Measurements from ENCODE around the gene CWC15. TPM values are rescaled to one million over a fixed set of nuclear protein-coding genes. Genes with fewer than 3 reads are reported as not detected.

Gene CWC15
- total and polyA plus RNA-seq, 10 of the 15 experiments (the other 5 are each of a cell fraction or from before 2014, with no cell fraction given), result 43.3 to 142 (median 75.1) TPM

DNA sequence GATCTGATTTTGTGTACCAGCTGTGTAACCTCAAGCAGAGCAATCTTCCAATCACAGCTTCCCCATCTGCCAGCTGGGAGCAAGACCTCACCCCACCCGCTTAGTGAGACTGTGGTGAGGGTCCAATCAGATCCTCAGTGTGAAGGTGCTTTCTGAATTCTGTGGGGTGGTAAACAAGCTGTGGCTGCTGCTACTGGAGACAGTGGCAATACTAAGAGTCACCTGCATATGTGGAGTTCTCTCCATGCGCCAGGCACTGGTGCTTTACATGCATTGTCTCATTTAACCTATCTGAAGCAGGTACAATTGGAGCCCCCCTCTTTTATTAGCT lies 50.4 kb downstream of the CWC15 start:
- ChIA-PET RAD21 (ENCODE audit: unreplicated experiment) (no interaction called here), SMC1A (ENCODE audit: uncharacterized antibody, unreplicated experiment) (no interaction called here), POLR2A (no interaction called here), CTCF (no interaction called here)
- no peaks in the 10 kb centered on the region for H4K20me1 ChIP-seq (ENCODE audit: control insufficient read depth, insufficient read depth)
- in situ Hi-C loops (cut with MboI), result no loop called here
- H3K27ac ChIP-seq (ENCODE audit: control insufficient read depth, insufficient read depth), result no peak overlapping the region
- WGBS (ENCODE audit: insufficient coverage, insufficient replicate concordance, low lambda C conversion rate, missing lambda C conversion rate), result 43% methylated on average over 2 of the region's 2 CpGs
- H3K36me3 ChIP-seq (ENCODE audit: control insufficient read depth in 2 of 2, insufficient read depth in 2 of 2, low read length in 1 of 2), result no peaks in the 10 kb centered on the region
- no peak for DNase-seq (ENCODE audit: low read depth, low spot score)
- ATAC-seq, result no peak
- BruUV-seq (replicated peaks), result no TSS peak
- H2AFZ ChIP-seq (ENCODE audit: control insufficient read depth, low read depth, low read length), result no peak overlapping the region
- no peaks in the 10 kb centered on the region for H3K4me1 ChIP-seq (ENCODE audit: control insufficient read depth, insufficient read depth, low read length)
- no peak overlapping the region for H3K4me2 ChIP-seq (ENCODE audit: control insufficient read depth, insufficient read depth)
- no peaks in the 10 kb centered on the region for H3K27me3 ChIP-seq (replicated peaks in 1 of 2; ENCODE audit: control insufficient read depth in 2 of 2, insufficient read depth in 2 of 2, low read length in 1 of 2)
- H3K79me2 ChIP-seq (ENCODE audit: control insufficient read depth, insufficient read depth, low read length), result no peaks in the 10 kb centered on the region
- H3K9me3 ChIP-seq (replicated peaks; ENCODE audit: control insufficient read depth, insufficient read depth, low read length), result no peaks in the 10 kb centered on the region; the same call in 2 of the 3 replicates
- H3K9ac ChIP-seq (ENCODE audit: control insufficient read depth, insufficient read depth, low read length), result no peak overlapping the region
- FAIRE-seq, result no peak
- intact Hi-C loops (cut with micrococcal nuclease; ENCODE audit: unreplicated experiment), result no loop called here
- H3K4me3 ChIP-seq, result no peak overlapping the region
- TF ChIP-seq, protein P1, sequence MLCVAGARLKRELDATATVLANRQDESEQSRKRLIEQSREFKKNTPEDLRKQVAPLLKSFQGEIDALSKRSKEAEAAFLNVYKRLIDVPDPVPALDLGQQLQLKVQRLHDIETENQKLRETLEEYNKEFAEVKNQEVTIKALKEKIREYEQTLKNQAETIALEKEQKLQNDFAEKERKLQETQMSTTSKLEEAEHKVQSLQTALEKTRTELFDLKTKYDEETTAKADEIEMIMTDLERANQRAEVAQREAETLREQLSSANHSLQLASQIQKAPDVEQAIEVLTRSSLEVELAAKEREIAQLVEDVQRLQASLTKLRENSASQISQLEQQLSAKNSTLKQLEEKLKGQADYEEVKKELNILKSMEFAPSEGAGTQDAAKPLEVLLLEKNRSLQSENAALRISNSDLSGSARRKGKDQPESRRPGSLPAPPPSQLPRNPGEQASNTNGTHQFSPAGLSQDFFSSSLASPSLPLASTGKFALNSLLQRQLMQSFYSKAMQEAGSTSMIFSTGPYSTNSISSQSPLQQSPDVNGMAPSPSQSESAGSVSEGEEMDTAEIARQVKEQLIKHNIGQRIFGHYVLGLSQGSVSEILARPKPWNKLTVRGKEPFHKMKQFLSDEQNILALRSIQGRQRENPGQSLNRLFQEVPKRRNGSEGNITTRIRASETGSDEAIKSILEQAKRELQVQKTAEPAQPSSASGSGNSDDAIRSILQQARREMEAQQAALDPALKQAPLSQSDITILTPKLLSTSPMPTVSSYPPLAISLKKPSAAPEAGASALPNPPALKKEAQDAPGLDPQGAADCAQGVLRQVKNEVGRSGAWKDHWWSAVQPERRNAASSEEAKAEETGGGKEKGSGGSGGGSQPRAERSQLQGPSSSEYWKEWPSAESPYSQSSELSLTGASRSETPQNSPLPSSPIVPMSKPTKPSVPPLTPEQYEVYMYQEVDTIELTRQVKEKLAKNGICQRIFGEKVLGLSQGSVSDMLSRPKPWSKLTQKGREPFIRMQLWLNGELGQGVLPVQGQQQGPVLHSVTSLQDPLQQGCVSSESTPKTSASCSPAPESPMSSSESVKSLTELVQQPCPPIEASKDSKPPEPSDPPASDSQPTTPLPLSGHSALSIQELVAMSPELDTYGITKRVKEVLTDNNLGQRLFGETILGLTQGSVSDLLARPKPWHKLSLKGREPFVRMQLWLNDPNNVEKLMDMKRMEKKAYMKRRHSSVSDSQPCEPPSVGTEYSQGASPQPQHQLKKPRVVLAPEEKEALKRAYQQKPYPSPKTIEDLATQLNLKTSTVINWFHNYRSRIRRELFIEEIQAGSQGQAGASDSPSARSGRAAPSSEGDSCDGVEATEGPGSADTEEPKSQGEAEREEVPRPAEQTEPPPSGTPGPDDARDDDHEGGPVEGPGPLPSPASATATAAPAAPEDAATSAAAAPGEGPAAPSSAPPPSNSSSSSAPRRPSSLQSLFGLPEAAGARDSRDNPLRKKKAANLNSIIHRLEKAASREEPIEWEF (IDR thresholded peaks at IDR 0.05; ENCODE audit: insufficient replicate concordance, low read depth, low read length), result no peak
- TF ChIP-seq CHD1 (IDR thresholded peaks at IDR 0.05; ENCODE audit: low read depth, low read length) (no peak), EZH2 (IDR thresholded peaks at IDR 0.05; ENCODE audit: borderline replicate concordance, control insufficient read depth, low read depth, low read length) (no peak), KLF5 (IDR thresholded peaks at IDR 0.05; ENCODE audit: partially characterized antibody) (no peak), SP1 (IDR thresholded peaks at IDR 0.05; ENCODE audit: low read depth, low read length) (no peak), YY1 (IDR thresholded peaks at IDR 0.05; ENCODE audit: low read depth, low read length) (no peak), SIN3A (IDR thresholded peaks at IDR 0.05; ENCODE audit: low read depth, low read length) (no peak), PAX5 (IDR thresholded peaks at IDR 0.05; ENCODE audit: borderline replicate concordance, low read depth, low read length) (no peak), SUZ12 (IDR thresholded peaks at IDR 0.05; ENCODE audit: unreplicated experiment) (no peak), YBX1 (IDR thresholded peaks at IDR 0.05) (no peak)
- TF ChIP-seq, protein P2, sequence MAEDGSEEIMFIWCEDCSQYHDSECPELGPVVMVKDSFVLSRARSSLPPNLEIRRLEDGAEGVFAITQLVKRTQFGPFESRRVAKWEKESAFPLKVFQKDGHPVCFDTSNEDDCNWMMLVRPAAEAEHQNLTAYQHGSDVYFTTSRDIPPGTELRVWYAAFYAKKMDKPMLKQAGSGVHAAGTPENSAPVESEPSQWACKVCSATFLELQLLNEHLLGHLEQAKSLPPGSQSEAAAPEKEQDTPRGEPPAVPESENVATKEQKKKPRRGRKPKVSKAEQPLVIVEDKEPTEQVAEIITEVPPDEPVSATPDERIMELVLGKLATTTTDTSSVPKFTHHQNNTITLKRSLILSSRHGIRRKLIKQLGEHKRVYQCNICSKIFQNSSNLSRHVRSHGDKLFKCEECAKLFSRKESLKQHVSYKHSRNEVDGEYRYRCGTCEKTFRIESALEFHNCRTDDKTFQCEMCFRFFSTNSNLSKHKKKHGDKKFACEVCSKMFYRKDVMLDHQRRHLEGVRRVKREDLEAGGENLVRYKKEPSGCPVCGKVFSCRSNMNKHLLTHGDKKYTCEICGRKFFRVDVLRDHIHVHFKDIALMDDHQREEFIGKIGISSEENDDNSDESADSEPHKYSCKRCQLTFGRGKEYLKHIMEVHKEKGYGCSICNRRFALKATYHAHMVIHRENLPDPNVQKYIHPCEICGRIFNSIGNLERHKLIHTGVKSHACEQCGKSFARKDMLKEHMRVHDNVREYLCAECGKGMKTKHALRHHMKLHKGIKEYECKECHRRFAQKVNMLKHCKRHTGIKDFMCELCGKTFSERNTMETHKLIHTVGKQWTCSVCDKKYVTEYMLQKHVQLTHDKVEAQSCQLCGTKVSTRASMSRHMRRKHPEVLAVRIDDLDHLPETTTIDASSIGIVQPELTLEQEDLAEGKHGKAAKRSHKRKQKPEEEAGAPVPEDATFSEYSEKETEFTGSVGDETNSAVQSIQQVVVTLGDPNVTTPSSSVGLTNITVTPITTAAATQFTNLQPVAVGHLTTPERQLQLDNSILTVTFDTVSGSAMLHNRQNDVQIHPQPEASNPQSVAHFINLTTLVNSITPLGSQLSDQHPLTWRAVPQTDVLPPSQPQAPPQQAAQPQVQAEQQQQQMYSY (CRISPR knock-in tag; IDR thresholded peaks at IDR 0.05), result no peak
- TF ChIP-seq, protein P3, sequence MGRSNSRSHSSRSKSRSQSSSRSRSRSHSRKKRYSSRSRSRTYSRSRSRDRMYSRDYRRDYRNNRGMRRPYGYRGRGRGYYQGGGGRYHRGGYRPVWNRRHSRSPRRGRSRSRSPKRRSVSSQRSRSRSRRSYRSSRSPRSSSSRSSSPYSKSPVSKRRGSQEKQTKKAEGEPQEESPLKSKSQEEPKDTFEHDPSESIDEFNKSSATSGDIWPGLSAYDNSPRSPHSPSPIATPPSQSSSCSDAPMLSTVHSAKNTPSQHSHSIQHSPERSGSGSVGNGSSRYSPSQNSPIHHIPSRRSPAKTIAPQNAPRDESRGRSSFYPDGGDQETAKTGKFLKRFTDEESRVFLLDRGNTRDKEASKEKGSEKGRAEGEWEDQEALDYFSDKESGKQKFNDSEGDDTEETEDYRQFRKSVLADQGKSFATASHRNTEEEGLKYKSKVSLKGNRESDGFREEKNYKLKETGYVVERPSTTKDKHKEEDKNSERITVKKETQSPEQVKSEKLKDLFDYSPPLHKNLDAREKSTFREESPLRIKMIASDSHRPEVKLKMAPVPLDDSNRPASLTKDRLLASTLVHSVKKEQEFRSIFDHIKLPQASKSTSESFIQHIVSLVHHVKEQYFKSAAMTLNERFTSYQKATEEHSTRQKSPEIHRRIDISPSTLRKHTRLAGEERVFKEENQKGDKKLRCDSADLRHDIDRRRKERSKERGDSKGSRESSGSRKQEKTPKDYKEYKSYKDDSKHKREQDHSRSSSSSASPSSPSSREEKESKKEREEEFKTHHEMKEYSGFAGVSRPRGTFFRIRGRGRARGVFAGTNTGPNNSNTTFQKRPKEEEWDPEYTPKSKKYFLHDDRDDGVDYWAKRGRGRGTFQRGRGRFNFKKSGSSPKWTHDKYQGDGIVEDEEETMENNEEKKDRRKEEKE (IDR thresholded peaks at IDR 0.05), result no peak
- TF ChIP-seq, protein P4, sequence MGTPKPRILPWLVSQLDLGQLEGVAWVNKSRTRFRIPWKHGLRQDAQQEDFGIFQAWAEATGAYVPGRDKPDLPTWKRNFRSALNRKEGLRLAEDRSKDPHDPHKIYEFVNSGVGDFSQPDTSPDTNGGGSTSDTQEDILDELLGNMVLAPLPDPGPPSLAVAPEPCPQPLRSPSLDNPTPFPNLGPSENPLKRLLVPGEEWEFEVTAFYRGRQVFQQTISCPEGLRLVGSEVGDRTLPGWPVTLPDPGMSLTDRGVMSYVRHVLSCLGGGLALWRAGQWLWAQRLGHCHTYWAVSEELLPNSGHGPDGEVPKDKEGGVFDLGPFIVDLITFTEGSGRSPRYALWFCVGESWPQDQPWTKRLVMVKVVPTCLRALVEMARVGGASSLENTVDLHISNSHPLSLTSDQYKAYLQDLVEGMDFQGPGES (IDR thresholded peaks at IDR 0.05), result no peak
